ENCODE results near the gene SPAST. TPM values are rescaled to one million over a fixed set of nuclear protein-coding genes. Genes with fewer than 3 reads are reported as not detected.

The SPAST gene
- total and polyA plus RNA-seq, 2 of the 13 experiments (the other 11 are each of a cell fraction or from before 2014, with no cell fraction given) = 11.5 to 40.4 TPM

DNA sequence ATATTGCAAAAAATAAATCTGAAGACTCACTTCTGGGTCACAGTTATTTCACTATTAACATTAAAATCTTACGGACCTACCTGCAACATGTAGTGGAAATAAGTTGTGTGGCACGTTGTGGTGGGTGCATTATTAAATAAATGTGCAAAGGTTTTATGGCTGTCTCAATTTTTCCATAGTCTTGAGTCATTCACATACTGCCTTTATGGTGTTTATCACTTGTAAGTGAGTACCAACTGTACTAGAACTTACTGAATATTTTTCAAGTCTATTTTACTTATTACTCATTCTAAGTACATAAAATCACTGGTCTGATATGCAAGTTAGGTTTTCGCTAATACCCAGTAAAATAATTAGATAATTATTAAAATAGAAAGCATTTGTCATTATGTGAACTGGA lies 54.7 kb downstream of the SPAST start (continued):
- TF ChIP-seq, protein P1, sequence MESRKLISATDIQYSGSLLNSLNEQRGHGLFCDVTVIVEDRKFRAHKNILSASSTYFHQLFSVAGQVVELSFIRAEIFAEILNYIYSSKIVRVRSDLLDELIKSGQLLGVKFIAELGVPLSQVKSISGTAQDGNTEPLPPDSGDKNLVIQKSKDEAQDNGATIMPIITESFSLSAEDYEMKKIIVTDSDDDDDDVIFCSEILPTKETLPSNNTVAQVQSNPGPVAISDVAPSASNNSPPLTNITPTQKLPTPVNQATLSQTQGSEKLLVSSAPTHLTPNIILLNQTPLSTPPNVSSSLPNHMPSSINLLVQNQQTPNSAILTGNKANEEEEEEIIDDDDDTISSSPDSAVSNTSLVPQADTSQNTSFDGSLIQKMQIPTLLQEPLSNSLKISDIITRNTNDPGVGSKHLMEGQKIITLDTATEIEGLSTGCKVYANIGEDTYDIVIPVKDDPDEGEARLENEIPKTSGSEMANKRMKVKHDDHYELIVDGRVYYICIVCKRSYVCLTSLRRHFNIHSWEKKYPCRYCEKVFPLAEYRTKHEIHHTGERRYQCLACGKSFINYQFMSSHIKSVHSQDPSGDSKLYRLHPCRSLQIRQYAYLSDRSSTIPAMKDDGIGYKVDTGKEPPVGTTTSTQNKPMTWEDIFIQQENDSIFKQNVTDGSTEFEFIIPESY (CRISPR knock-in tag; IDR thresholded peaks at IDR 0.05) = no peak
- TF ChIP-seq ZNF230 (CRISPR knock-in tag; IDR thresholded peaks at IDR 0.05) (no peak), JDP2 (CRISPR knock-in tag; IDR thresholded peaks at IDR 0.05; ENCODE audit: borderline replicate concordance) (no peak), U2AF1 (optimal IDR thresholded peaks at IDR 0.05; ENCODE audit: low read depth, low read length) (no peak), MYNN (CRISPR knock-in tag; IDR thresholded peaks at IDR 0.05; ENCODE audit: low read depth) (no peak), ZNF563 (CRISPR knock-in tag; IDR thresholded peaks at IDR 0.05) (no peak), ZBTB42 (CRISPR knock-in tag; IDR thresholded peaks at IDR 0.05) (no peak)
- TF ChIP-seq, protein P2, sequence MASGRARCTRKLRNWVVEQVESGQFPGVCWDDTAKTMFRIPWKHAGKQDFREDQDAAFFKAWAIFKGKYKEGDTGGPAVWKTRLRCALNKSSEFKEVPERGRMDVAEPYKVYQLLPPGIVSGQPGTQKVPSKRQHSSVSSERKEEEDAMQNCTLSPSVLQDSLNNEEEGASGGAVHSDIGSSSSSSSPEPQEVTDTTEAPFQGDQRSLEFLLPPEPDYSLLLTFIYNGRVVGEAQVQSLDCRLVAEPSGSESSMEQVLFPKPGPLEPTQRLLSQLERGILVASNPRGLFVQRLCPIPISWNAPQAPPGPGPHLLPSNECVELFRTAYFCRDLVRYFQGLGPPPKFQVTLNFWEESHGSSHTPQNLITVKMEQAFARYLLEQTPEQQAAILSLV (CRISPR knock-in tag; IDR thresholded peaks at IDR 0.05; ENCODE audit: borderline replicate concordance) = no peak
- TF ChIP-seq, protein P3, sequence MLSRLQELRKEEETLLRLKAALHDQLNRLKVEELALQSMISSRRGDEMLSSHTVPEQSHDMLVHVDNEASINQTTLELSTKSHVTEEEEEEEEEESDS (CRISPR knock-in tag; IDR thresholded peaks at IDR 0.05; ENCODE audit: borderline replicate concordance) = no peak
- TF ChIP-seq, protein P4, sequence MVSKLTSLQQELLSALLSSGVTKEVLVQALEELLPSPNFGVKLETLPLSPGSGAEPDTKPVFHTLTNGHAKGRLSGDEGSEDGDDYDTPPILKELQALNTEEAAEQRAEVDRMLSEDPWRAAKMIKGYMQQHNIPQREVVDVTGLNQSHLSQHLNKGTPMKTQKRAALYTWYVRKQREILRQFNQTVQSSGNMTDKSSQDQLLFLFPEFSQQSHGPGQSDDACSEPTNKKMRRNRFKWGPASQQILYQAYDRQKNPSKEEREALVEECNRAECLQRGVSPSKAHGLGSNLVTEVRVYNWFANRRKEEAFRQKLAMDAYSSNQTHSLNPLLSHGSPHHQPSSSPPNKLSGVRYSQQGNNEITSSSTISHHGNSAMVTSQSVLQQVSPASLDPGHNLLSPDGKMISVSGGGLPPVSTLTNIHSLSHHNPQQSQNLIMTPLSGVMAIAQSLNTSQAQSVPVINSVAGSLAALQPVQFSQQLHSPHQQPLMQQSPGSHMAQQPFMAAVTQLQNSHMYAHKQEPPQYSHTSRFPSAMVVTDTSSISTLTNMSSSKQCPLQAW (CRISPR knock-in tag; IDR thresholded peaks at IDR 0.05) = no peak
- TF ChIP-seq, protein P5, sequence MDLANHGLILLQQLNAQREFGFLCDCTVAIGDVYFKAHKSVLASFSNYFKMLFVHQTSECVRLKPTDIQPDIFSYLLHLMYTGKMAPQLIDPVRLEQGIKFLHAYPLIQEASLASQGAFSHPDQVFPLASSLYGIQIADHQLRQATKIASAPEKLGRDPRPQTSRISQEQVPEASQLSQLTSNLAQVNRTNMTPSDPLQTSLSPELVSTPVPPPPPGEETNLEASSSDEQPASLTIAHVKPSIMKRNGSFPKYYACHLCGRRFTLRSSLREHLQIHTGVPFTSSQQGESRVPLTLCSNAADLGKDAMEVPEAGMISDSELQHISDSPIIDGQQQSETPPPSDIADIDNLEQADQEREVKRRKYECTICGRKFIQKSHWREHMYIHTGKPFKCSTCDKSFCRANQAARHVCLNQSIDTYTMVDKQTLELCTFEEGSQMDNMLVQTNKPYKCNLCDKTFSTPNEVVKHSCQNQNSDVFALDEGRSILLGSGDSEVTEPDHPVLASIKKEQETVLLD (CRISPR knock-in tag; IDR thresholded peaks at IDR 0.05; ENCODE audit: low read depth) = no peak
- TF ChIP-seq, protein P6, sequence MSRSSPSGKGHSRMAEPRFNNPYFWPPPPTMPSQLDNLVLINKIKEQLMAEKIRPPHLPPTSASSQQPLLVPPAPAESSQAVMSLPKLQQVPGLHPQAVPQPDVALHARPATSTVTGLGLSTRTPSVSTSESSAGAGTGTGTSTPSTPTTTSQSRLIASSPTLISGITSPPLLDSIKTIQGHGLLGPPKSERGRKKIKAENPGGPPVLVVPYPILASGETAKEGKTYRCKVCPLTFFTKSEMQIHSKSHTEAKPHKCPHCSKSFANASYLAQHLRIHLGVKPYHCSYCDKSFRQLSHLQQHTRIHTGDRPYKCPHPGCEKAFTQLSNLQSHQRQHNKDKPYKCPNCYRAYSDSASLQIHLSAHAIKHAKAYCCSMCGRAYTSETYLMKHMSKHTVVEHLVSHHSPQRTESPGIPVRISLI (CRISPR knock-in tag; IDR thresholded peaks at IDR 0.05; ENCODE audit: borderline replicate concordance) = no peak

Measured in HepG2 (cell line).